H1 (cell line): ENCODE data around the gene CHAC2. TPM values are rescaled to one million over a fixed set of nuclear protein-coding genes. Genes with fewer than 3 reads are reported as not detected.

Source experiments
- SAP30 ChIP-seq: fragments of 300-600 bp; sonication (generic); IDR thresholded peaks from 2 replicates; pipeline ENCODE4 v1.7.1; 2012; ENCODE audit warnings: low read length, moderate library complexity, mild to moderate bottlenecking, inconsistent platforms; ENCODE audit not compliant: insufficient read depth, insufficient replicate concordance
- polyA plus RNA-seq, 7 experiments: library from polyadenylated mRNA; depleted of rRNA in 3 of 7; stranded (reverse) in 5 of 7; unstranded in 2 of 7; fragments of >200 nt in 5 of 7; fragments of 200-250 nt in 2 of 7; gene quantifications; 1 replicate in 5 of 7; 2 replicates in 1 of 7; 4 replicates in 1 of 7; pipeline versions ENCODE4 v1.2.1 to v1.2.3, GENCODE V29; 2011 to 2013; ENCODE audit warnings: missing spikeins in 2 of 7, mixed read lengths in 2 of 7
- total RNA-seq: library from RNA; stranded (reverse); fragmentation: NEBNext Ultra II Directional; extraction: Animal tissue kit (Norgen Biotek cat#: 25700); gene quantifications from 2 replicates; pipeline ENCODE4 v1.2.1, GENCODE V29; 2021

Gene CHAC2
- total and polyA plus RNA-seq, 2 of the 8 experiments (the other 6 are each of a cell fraction or from before 2014, with no cell fraction given), result 5.4 to 11.2 TPM

GRCh38 chr2:53725662-53726061 is 41.9 kb upstream of the CHAC2 start (continued):
- TF ChIP-seq SAP30, result no peak
